GM20000 (cell line): ENCODE data around the gene PCIF1.

Experiments
- DNase-seq: peaks from one replicate; pipeline ENCODE4 v3.0.0; 2012; ENCODE audit warnings: low spot score
- TF ChIP-seq, protein P1 (sequence below): IDR thresholded peaks from 2 replicates; pipeline ENCODE4 v1.5.1; 2012; ENCODE audit warnings: mild to moderate bottlenecking, control low read depth; ENCODE audit errors: extremely low read depth, missing control alignments

The PCIF1 gene

GRCh38 chr20:45964006-45964400 lies 29.5 kb downstream of the PCIF1 start:
- no peak for DNase-seq
- TF ChIP-seq, protein P1, sequence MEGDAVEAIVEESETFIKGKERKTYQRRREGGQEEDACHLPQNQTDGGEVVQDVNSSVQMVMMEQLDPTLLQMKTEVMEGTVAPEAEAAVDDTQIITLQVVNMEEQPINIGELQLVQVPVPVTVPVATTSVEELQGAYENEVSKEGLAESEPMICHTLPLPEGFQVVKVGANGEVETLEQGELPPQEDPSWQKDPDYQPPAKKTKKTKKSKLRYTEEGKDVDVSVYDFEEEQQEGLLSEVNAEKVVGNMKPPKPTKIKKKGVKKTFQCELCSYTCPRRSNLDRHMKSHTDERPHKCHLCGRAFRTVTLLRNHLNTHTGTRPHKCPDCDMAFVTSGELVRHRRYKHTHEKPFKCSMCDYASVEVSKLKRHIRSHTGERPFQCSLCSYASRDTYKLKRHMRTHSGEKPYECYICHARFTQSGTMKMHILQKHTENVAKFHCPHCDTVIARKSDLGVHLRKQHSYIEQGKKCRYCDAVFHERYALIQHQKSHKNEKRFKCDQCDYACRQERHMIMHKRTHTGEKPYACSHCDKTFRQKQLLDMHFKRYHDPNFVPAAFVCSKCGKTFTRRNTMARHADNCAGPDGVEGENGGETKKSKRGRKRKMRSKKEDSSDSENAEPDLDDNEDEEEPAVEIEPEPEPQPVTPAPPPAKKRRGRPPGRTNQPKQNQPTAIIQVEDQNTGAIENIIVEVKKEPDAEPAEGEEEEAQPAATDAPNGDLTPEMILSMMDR: no peak

- TF ChIP-seq, protein P1: no peak
- DNase-seq: no peak
Observed at GRCh38 chr20:45965169-45966002, 30.9 kb downstream of the PCIF1 start.

GRCh38 chr20:45967551-45968080 lies 33.1 kb downstream of the PCIF1 start:
- no peak for DNase-seq
- TF ChIP-seq, protein P1: no peak

DNA sequence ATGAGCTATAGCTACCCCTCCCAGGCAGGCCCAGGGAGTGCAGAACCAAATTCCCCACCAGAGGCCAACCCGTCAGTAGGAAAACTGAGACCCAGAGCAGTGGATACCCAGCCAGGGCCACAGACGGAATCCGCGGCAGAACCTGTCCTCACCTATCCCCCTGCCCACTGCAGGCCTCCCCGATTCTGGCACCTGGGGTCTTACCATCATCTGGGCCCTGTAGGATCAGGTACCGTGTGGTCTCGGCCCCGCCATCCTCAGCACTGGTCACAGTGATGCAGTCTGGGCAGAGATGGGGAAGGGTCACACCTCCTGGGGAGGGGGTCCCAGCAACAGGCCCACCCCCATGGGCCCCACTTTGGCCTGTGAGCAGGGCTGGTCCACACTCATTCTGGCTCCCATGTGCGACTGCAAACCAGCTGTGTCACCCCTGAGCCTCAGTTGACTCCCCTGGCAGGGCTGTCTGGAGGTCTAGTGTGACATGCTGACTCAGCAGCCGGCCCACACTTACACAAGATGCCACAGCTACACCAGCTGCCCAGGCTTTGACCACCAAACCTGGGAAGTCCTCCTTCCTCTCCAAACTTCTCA lies 33.7 kb downstream of the PCIF1 start:
- DNase-seq: no peak
- TF ChIP-seq, protein P1: no peak

DNA sequence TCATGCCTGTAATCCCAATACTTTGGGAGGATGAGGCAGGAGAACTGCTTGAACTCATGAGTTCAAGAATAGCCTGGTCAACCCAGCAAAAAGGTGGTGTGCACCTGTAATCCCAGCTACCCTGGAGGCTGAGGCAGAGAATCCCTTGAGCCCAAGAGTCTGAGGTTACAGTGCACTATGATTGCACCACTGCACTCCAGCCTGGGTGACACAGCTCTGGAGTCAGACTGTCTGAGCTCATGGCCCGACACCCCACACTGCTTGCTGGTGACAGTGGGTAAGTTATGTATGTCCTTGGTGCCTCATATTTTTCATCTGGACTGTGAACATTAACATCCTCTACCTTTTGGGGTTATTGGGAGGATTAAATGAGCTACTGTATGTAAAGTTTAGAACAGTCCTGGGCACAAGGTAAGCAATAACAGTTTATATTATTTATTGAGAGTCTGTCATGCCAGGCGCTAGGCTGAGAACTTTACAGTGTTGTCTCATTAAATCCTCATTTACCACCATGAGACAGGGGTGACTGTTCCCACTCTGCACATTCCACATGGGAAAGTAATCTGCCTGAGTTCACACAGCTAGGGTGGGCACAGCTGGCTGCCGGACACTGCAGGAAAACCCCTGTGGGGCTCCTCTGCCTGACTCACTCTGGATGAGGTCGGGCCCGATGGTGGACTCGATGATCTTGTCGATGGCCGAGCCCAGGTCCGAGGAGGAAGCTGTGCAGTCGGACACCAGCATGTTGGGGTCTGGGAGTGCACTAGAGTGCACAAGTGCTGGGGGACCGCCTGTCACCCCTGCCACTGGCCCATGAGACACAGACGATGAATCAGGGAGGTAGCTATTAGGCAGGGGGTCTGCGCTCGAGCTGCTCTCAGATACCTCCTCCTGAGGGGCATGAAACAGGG lies 34.6 kb downstream of the PCIF1 start:
- DNase-seq: no peak
- TF ChIP-seq, protein P1: no peak

DNA sequence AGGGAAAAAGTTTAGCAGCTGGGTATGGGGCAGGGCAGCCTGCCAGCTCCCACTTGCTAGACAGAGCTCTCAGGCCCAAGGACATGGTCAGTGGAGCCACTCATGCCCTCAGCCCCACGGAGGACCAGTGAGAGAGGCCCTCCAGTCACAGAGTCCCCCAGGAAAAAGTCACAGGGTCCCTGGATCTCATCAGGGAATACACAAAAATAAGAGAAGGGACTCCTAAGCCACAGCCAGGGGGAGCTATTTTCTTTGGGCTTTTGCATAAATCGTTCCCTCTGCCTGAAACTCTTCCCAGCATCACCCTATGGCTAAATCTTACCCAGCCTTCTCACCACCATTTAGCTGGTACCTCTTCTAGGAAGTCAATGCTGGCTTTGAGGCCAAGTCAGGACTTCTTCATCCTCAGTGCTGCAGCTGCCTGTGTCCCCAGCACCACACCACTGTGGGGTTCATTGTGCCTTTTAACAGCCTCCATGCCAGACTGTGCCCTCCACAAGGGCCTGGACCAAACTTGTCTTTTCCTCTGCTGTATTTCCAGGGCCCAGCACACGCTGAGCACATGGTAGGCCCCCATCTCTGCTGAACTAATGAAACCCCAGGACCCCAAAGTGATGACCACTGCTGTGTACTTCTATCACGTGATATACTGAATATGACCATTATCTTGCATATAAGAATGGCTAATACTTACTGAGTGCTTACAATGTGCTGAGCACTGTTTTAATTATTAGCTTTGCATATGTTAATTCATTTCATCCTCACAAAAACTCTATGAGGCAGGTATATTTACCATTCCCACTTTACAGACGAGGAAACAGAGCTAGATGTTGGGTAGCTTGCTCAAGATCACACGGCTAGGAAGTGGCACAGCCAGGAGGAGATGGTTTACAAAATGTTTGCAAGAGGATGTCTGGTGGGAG lies 35.5 kb downstream of the PCIF1 start:
- DNase-seq: peak; percentile 55
- TF ChIP-seq, protein P1: peak; percentile 44
